B cell (primary cell): ENCODE results near the gene PDS5A.

ENCODE experiments used
- EZH2 ChIP-seq: IDR thresholded peaks from 2 replicates; pipeline ENCODE4 v1.6.1; 2012; ENCODE audit warnings: borderline replicate concordance, low read depth, mild to moderate bottlenecking, moderate library complexity, low read length; ENCODE audit not compliant: insufficient read depth, poor library complexity, severe bottlenecking
- TF ChIP-seq, protein P1 (sequence below): fragments of 200-600 bp; IDR thresholded peaks from one replicate; pipeline ENCODE4 v1.8.0; 2022; ENCODE audit warnings: antibody characterized with exemption, mild to moderate bottlenecking

DNA sequence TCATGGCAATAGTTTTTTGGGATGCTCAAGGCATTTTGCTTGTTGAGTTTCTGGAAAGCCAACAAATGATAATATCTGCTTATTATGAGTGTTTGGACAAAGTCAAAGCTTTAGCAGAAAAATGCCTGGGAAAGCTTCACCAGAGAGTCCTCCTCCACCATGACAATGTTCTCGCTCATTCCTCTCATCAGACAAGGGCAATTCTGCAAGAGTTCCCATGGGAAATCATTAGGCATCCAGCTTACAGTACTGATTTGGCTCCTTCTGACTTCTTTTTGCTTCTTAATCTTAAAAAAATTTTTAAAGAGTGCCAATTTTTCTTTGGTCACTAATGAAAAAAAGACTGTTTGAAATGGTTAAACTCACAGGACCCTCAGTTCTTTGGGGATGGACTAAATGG lies 143.4 kb downstream of the PDS5A start:
- no peak for TF ChIP-seq EZH2
- TF ChIP-seq, protein P1, sequence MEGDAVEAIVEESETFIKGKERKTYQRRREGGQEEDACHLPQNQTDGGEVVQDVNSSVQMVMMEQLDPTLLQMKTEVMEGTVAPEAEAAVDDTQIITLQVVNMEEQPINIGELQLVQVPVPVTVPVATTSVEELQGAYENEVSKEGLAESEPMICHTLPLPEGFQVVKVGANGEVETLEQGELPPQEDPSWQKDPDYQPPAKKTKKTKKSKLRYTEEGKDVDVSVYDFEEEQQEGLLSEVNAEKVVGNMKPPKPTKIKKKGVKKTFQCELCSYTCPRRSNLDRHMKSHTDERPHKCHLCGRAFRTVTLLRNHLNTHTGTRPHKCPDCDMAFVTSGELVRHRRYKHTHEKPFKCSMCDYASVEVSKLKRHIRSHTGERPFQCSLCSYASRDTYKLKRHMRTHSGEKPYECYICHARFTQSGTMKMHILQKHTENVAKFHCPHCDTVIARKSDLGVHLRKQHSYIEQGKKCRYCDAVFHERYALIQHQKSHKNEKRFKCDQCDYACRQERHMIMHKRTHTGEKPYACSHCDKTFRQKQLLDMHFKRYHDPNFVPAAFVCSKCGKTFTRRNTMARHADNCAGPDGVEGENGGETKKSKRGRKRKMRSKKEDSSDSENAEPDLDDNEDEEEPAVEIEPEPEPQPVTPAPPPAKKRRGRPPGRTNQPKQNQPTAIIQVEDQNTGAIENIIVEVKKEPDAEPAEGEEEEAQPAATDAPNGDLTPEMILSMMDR: no peak
